ENCODE data around the gene SEMA4B. TPM values are rescaled to one million over a fixed set of nuclear protein-coding genes. Genes with fewer than 3 reads are reported as not detected.

SEMA4B gene
- total and polyA plus RNA-seq, 9 of the 15 experiments (the other 6 are each of a cell fraction or from before 2014, with no cell fraction given): 1.3 to 33.6 (median 11.0) TPM

DNA sequence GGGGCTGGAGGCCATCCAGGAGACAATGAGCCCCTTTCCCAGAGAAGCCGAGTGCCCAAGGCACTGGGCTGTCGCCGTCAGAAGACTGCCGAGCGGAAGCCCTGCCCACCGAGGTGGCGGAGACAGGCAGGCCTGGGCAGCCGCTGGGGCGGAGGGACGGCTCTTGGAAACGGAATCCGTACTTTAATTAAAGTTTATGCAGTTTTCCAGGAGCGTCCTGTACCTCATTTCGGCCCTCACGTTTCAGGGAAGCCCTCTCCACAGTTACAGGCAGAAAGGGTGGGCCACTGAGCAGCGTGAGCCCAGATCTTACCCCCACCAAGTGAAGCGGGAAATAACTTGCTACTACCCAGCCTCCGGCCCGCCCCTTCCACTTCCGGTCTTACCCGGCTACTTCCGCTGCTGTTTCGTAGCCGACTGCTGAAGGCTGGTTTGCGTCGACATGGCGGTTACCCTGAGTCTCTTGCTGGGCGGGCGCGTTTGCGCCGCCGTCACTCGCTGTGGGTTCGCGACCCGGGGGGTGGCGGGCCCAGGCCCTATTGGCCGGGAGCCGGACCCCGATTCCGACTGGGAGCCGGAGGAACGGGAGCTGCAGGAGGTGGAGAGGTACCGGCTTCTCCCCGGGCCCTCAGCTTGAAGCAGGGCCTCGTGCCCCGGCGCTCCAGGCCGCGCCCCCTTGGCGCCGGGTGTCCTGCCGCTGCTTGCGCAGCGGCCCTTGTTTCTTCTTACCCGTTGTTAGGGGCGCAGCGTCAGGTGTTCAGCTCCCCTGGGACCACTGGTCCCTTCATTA, 64.3 kb downstream of the SEMA4B start, which contains the start of gene NGRN (continued):
- TF ChIP-seq, protein P1, sequence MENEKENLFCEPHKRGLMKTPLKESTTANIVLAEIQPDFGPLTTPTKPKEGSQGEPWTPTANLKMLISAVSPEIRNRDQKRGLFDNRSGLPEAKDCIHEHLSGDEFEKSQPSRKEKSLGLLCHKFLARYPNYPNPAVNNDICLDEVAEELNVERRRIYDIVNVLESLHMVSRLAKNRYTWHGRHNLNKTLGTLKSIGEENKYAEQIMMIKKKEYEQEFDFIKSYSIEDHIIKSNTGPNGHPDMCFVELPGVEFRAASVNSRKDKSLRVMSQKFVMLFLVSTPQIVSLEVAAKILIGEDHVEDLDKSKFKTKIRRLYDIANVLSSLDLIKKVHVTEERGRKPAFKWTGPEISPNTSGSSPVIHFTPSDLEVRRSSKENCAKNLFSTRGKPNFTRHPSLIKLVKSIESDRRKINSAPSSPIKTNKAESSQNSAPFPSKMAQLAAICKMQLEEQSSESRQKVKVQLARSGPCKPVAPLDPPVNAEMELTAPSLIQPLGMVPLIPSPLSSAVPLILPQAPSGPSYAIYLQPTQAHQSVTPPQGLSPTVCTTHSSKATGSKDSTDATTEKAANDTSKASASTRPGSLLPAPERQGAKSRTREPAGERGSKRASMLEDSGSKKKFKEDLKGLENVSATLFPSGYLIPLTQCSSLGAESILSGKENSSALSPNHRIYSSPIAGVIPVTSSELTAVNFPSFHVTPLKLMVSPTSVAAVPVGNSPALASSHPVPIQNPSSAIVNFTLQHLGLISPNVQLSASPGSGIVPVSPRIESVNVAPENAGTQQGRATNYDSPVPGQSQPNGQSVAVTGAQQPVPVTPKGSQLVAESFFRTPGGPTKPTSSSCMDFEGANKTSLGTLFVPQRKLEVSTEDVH (IDR thresholded peaks at IDR 0.05; ENCODE audit: low read depth, partially characterized antibody): peak; percentile 92
- TF ChIP-seq, protein P2, sequence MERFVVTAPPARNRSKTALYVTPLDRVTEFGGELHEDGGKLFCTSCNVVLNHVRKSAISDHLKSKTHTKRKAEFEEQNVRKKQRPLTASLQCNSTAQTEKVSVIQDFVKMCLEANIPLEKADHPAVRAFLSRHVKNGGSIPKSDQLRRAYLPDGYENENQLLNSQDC (CRISPR knock-in tag; IDR thresholded peaks at IDR 0.05): no peak
- TF ChIP-seq MBD2 (IDR thresholded peaks at IDR 0.05; ENCODE audit: borderline replicate concordance, low read depth) (peak; percentile 81; the same call in 1 of the 2 replicates), FIP1L1 (IDR thresholded peaks at IDR 0.05; ENCODE audit: low read depth, low read length, poor library complexity, severe bottlenecking) (peak; percentile 70), SIN3B (IDR thresholded peaks at IDR 0.05; ENCODE audit: low read depth) (peak; percentile 63), ZBED1 (IDR thresholded peaks at IDR 0.05) (peak; percentile 59; the same call in 1 of the 2 replicates), RBM15 (IDR thresholded peaks at IDR 0.05; ENCODE audit: insufficient read depth, low read length) (no peak), RBM22 (IDR thresholded peaks at IDR 0.05; ENCODE audit: low read depth, low read length, poor library complexity, severe bottlenecking) (no peak), JUND (IDR thresholded peaks at IDR 0.05; ENCODE audit: borderline replicate concordance, low read depth, low read length) (peak; percentile 29; the same call in 1 of the 2 replicates), JUND (tag; IDR thresholded peaks at IDR 0.05; ENCODE audit: borderline replicate concordance, low read depth, low read length) (no peak), ELF1 (tag; IDR thresholded peaks at IDR 0.05) (peak; percentile 83), RBM14 (IDR thresholded peaks at IDR 0.05; ENCODE audit: borderline replicate concordance, insufficient read depth, low read depth, low read length) (0 out of 2 replicates have a peak, but pooled peaks have one; percentile 61)
- TF ChIP-seq, protein P3, sequence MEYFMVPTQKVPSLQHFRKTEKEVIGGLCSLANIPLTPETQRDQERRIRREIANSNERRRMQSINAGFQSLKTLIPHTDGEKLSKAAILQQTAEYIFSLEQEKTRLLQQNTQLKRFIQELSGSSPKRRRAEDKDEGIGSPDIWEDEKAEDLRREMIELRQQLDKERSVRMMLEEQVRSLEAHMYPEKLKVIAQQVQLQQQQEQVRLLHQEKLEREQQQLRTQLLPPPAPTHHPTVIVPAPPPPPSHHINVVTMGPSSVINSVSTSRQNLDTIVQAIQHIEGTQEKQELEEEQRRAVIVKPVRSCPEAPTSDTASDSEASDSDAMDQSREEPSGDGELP (CRISPR knock-in tag; IDR thresholded peaks at IDR 0.05; ENCODE audit: borderline replicate concordance): peak; percentile 79
- TF ChIP-seq, protein P4, sequence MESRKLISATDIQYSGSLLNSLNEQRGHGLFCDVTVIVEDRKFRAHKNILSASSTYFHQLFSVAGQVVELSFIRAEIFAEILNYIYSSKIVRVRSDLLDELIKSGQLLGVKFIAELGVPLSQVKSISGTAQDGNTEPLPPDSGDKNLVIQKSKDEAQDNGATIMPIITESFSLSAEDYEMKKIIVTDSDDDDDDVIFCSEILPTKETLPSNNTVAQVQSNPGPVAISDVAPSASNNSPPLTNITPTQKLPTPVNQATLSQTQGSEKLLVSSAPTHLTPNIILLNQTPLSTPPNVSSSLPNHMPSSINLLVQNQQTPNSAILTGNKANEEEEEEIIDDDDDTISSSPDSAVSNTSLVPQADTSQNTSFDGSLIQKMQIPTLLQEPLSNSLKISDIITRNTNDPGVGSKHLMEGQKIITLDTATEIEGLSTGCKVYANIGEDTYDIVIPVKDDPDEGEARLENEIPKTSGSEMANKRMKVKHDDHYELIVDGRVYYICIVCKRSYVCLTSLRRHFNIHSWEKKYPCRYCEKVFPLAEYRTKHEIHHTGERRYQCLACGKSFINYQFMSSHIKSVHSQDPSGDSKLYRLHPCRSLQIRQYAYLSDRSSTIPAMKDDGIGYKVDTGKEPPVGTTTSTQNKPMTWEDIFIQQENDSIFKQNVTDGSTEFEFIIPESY (CRISPR knock-in tag; IDR thresholded peaks at IDR 0.05): peak; percentile 23; the same call in 1 of the 2 replicates
- TF ChIP-seq, protein P5, sequence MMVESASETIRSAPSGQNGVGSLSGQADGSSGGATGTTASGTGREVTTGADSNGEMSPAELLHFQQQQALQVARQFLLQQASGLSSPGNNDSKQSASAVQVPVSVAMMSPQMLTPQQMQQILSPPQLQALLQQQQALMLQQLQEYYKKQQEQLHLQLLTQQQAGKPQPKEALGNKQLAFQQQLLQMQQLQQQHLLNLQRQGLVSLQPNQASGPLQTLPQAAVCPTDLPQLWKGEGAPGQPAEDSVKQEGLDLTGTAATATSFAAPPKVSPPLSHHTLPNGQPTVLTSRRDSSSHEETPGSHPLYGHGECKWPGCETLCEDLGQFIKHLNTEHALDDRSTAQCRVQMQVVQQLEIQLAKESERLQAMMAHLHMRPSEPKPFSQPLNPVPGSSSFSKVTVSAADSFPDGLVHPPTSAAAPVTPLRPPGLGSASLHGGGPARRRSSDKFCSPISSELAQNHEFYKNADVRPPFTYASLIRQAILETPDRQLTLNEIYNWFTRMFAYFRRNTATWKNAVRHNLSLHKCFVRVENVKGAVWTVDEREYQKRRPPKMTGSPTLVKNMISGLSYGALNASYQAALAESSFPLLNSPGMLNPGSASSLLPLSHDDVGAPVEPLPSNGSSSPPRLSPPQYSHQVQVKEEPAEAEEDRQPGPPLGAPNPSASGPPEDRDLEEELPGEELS (CRISPR knock-in tag; IDR thresholded peaks at IDR 0.05; ENCODE audit: borderline replicate concordance): no peak; the same call in 1 of the 2 replicates
- TF ChIP-seq, protein P6, sequence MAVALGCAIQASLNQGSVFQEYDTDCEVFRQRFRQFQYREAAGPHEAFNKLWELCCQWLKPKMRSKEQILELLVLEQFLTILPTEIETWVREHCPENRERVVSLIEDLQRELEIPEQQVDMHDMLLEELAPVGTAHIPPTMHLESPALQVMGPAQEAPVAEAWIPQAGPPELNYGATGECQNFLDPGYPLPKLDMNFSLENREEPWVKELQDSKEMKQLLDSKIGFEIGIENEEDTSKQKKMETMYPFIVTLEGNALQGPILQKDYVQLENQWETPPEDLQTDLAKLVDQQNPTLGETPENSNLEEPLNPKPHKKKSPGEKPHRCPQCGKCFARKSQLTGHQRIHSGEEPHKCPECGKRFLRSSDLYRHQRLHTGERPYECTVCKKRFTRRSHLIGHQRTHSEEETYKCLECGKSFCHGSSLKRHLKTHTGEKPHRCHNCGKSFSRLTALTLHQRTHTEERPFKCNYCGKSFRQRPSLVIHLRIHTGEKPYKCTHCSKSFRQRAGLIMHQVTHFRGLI (CRISPR knock-in tag; IDR thresholded peaks at IDR 0.05): no peak
